Measurements from ENCODE around the gene FBXO8.

- TF ChIP-seq, protein P1, sequence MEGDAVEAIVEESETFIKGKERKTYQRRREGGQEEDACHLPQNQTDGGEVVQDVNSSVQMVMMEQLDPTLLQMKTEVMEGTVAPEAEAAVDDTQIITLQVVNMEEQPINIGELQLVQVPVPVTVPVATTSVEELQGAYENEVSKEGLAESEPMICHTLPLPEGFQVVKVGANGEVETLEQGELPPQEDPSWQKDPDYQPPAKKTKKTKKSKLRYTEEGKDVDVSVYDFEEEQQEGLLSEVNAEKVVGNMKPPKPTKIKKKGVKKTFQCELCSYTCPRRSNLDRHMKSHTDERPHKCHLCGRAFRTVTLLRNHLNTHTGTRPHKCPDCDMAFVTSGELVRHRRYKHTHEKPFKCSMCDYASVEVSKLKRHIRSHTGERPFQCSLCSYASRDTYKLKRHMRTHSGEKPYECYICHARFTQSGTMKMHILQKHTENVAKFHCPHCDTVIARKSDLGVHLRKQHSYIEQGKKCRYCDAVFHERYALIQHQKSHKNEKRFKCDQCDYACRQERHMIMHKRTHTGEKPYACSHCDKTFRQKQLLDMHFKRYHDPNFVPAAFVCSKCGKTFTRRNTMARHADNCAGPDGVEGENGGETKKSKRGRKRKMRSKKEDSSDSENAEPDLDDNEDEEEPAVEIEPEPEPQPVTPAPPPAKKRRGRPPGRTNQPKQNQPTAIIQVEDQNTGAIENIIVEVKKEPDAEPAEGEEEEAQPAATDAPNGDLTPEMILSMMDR (IDR thresholded peaks at IDR 0.05): no peak
- no peak for TF ChIP-seq POLR2A (IDR thresholded peaks at IDR 0.05)
Observed at GRCh38 chr4:174245714-174246113, 37.8 kb downstream of the FBXO8 start.

All from uterus (tissue), 2 donors.